Measurements from ENCODE around the gene ZNF490. TPM values are rescaled to one million over a fixed set of nuclear protein-coding genes. Genes with fewer than 3 reads are reported as not detected.
"Not testable (repeated sequence)": the region's sequence is repeated elsewhere in the genome, so short reads cannot be mapped to it uniquely, and the experiment has no call there.

Gene ZNF490
- total RNA-seq, 1 donor: 8.7 TPM

- no peak overlapping the region for H2AFZ ChIP-seq (ENCODE audit: low read length)
- no peak for TF ChIP-seq CTCF (IDR thresholded peaks at IDR 0.05; ENCODE audit: extremely low read depth, low read depth, low read length)
- H3K36me3 ChIP-seq (ENCODE audit: insufficient read depth, low read length): peaks cover 64% of the 10 kb centered on the region
- DNase-seq (ENCODE audit: insufficient read length, low spot score, missing footprints): no peak
- H3K79me2 ChIP-seq (ENCODE audit: insufficient read depth, low read length): no peaks in the 10 kb centered on the region
- peaks cover 39% of the 10 kb centered on the region for H3K9me3 ChIP-seq (ENCODE audit: low read depth, low read length)
- no peaks in the 10 kb centered on the region for H4K20me1 ChIP-seq (ENCODE audit: insufficient read depth, low read length)
- no peak overlapping the region for H3K4me3 ChIP-seq (ENCODE audit: insufficient read depth, low read length)
- H3K4me2 ChIP-seq (ENCODE audit: insufficient read depth, low read length): no peak overlapping the region
- H3K27ac ChIP-seq (ENCODE audit: low read depth, low read length): no peak overlapping the region
- H3K27me3 ChIP-seq (ENCODE audit: insufficient read depth, low read length): no peaks in the 10 kb centered on the region
- no peaks in the 10 kb centered on the region for H3K4me1 ChIP-seq (ENCODE audit: insufficient read depth, low read length)
These were observed 18.6 kb upstream of the ZNF490 start for GRCh38 chr19:12629215-12629614.

GRCh38 chr19:12628040-12629022 is 17.7 kb upstream of the ZNF490 start:
- H3K79me2 ChIP-seq (ENCODE audit: insufficient read depth, low read length): peaks cover 3% of the 10 kb centered on the region
- no peaks in the 10 kb centered on the region for H4K20me1 ChIP-seq (ENCODE audit: insufficient read depth, low read length)
- H3K27me3 ChIP-seq (ENCODE audit: insufficient read depth, low read length): no peaks in the 10 kb centered on the region
- no peak overlapping the region for H3K4me2 ChIP-seq (ENCODE audit: insufficient read depth, low read length)
- TF ChIP-seq CTCF (IDR thresholded peaks at IDR 0.05; ENCODE audit: extremely low read depth, low read depth, low read length): no peak
- no peak overlapping the region for H3K27ac ChIP-seq (ENCODE audit: low read depth, low read length)
- peak; percentile 14 for DNase-seq (ENCODE audit: insufficient read length, low spot score, missing footprints)
- H3K4me1 ChIP-seq (ENCODE audit: insufficient read depth, low read length): no peaks in the 10 kb centered on the region
- H3K9me3 ChIP-seq (ENCODE audit: low read depth, low read length): peaks cover 38% of the 10 kb centered on the region
- H3K36me3 ChIP-seq (ENCODE audit: insufficient read depth, low read length): peaks cover 72% of the 10 kb centered on the region
- H2AFZ ChIP-seq (ENCODE audit: low read length): no peak overlapping the region
- H3K4me3 ChIP-seq (ENCODE audit: insufficient read depth, low read length): peak overlapping the region; percentile 1

- Histone ChIP-seq H4K20me1 (ENCODE audit: insufficient read depth, low read length) (no peaks in the 10 kb centered on the region), H3K4me1 (ENCODE audit: insufficient read depth, low read length) (no peaks in the 10 kb centered on the region), H3K27me3 (ENCODE audit: insufficient read depth, low read length) (no peaks in the 10 kb centered on the region), H3K4me2 (ENCODE audit: insufficient read depth, low read length) (no peak overlapping the region), H2AFZ (ENCODE audit: low read length) (no peak overlapping the region), H3K4me3 (ENCODE audit: insufficient read depth, low read length) (no peak overlapping the region), H3K36me3 (ENCODE audit: insufficient read depth, low read length) (peaks cover 74% of the 10 kb centered on the region), H3K9me3 (ENCODE audit: low read depth, low read length) (peaks cover 36% of the 10 kb centered on the region), H3K79me2 (ENCODE audit: insufficient read depth, low read length) (peaks cover 14% of the 10 kb centered on the region), H3K27ac (ENCODE audit: low read depth, low read length) (no peak overlapping the region)
- TF ChIP-seq CTCF (IDR thresholded peaks at IDR 0.05; ENCODE audit: extremely low read depth, low read depth, low read length): no peak
- peak; percentile 36 for DNase-seq (ENCODE audit: insufficient read length, low spot score, missing footprints)
These were observed 16.3 kb upstream of the ZNF490 start for GRCh38 chr19:12626958-12627357.

- H3K79me2 ChIP-seq (ENCODE audit: insufficient read depth, low read length): peaks cover 41% of the 10 kb centered on the region
- H3K4me1 ChIP-seq (ENCODE audit: insufficient read depth, low read length): no peaks in the 10 kb centered on the region
- H3K27ac ChIP-seq (ENCODE audit: low read depth, low read length): no peak overlapping the region
- H3K9me3 ChIP-seq (ENCODE audit: low read depth, low read length): peaks cover 20% of the 10 kb centered on the region
- no peak overlapping the region for H2AFZ ChIP-seq (ENCODE audit: low read length)
- H4K20me1 ChIP-seq (ENCODE audit: insufficient read depth, low read length): peaks cover 2% of the 10 kb centered on the region
- DNase-seq (ENCODE audit: insufficient read length, low spot score, missing footprints): peak; percentile 51
- H3K4me2 ChIP-seq (ENCODE audit: insufficient read depth, low read length): no peak overlapping the region
- no peaks in the 10 kb centered on the region for H3K27me3 ChIP-seq (ENCODE audit: insufficient read depth, low read length)
- no peak for TF ChIP-seq CTCF (IDR thresholded peaks at IDR 0.05; ENCODE audit: extremely low read depth, low read depth, low read length)
- H3K4me3 ChIP-seq (ENCODE audit: insufficient read depth, low read length): no peak overlapping the region
- H3K36me3 ChIP-seq (ENCODE audit: insufficient read depth, low read length): peaks cover 55% of the 10 kb centered on the region
These were observed 12.9 kb upstream of the ZNF490 start for GRCh38 chr19:12623361-12624031.

GRCh38 chr19:12621253-12622024 is 10.8 kb upstream of the ZNF490 start:
- not testable (repeated sequence) for H3K9me3 ChIP-seq (ENCODE audit: low read depth, low read length); H3K4me3 ChIP-seq (ENCODE audit: insufficient read depth, low read length); H3K4me1 ChIP-seq (ENCODE audit: insufficient read depth, low read length); H3K4me2 ChIP-seq (ENCODE audit: insufficient read depth, low read length); H2AFZ ChIP-seq (ENCODE audit: low read length); H3K27me3 ChIP-seq (ENCODE audit: insufficient read depth, low read length); H3K27ac ChIP-seq (ENCODE audit: low read depth, low read length)
- H3K36me3 ChIP-seq (ENCODE audit: insufficient read depth, low read length): peaks cover 44% of the 10 kb centered on the region
- peaks cover 13% of the 10 kb centered on the region for H4K20me1 ChIP-seq (ENCODE audit: insufficient read depth, low read length)
- peak; percentile 25 for DNase-seq (ENCODE audit: insufficient read length, low spot score, missing footprints)
- peaks cover 59% of the 10 kb centered on the region for H3K79me2 ChIP-seq (ENCODE audit: insufficient read depth, low read length)

Measured in osteoblast (primary cell).